Jurkat, Clone E6-1 (cell line): ENCODE measurements around the gene RTN4R. TPM values are rescaled to one million over a fixed set of nuclear protein-coding genes. Genes with fewer than 3 reads are reported as not detected.
"Not testable (repeated sequence)": the region's sequence is repeated elsewhere in the genome, so short reads cannot be mapped to it uniquely, and the experiment has no call there.

Experiments
- DNase-seq: peaks from one replicate; pipeline ENCODE4 v3.0.0-alpha.2; 2011; ENCODE audit warnings: low read depth, low spot score
- H3K4me3 ChIP-seq: 2 replicates; pipeline ENCODE4 v1.5.1; 2011; ENCODE audit warnings: mild to moderate bottlenecking, low read length, control low read depth, moderate library complexity
- polyA plus RNA-seq: library from polyadenylated mRNA; unstranded; fragments of >200 nt; gene quantifications from one replicate; pipeline ENCODE4 v1.2.1, GENCODE V29; 2012; ENCODE audit warnings: missing spikeins; ENCODE audit not compliant: insufficient read length, insufficient read depth

Gene RTN4R
- 8.8 TPM for polyA plus RNA-seq

DNA sequence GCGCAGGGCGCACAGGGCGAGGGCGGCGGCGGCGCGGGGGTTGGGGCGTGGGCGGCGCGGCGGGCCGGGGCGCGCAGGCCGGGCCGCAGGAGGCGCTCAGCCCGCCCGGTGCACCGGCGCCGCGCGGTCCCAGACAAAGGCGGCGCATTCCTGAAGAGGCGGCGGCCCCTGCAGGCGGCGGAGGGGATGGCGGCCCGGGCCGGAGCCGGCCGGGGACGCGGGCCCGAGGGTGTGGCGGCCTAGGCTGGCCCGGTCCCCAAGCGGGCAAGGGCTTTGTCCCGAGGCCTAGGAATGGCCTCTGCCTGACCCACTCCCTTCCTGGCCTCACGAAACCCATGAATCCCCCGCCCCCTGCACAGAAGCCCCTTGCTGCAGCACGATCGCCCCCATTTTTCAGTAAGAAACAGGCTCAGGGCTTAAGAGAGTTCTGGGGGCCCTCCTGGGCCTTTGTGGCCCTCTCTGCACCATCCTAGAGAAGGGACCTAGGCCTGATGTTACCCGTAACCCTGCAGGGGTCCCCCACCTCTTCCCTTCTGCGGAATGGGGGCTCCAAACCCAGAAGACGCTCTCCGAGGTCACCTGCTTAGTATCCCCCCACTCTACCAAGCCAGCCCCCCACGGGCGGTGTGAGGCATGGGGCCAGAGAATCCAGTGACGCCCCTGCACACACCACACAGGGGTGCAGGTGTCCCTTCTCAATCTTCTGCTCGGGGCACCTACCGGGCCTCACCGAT lies at the start of gene RTN4R:
Gene RTN4R, minus strand, starts transcription at position 40 of the 734 bp plus-strand sequence. CDS start 226 bp downstream, outside the sequence.
- H3K4me3 ChIP-seq, result peak within 1 kb of the TSS; percentile 37
- DNase-seq, result no peak

GRCh38 chr22:20317402-20318042 lies 49.4 kb upstream of the RTN4R start:
- not testable (repeated sequence) for DNase-seq, H3K4me3 ChIP-seq

- no peak for DNase-seq
- H3K4me3 ChIP-seq, result no peak overlapping the region
Observed at GRCh38 chr22:20316844-20317401, 48.8 kb upstream of the RTN4R start.

GRCh38 chr22:20316217-20316843 lies 48.2 kb upstream of the RTN4R start:
- DNase-seq, result no peak
- no peak overlapping the region for H3K4me3 ChIP-seq

DNA sequence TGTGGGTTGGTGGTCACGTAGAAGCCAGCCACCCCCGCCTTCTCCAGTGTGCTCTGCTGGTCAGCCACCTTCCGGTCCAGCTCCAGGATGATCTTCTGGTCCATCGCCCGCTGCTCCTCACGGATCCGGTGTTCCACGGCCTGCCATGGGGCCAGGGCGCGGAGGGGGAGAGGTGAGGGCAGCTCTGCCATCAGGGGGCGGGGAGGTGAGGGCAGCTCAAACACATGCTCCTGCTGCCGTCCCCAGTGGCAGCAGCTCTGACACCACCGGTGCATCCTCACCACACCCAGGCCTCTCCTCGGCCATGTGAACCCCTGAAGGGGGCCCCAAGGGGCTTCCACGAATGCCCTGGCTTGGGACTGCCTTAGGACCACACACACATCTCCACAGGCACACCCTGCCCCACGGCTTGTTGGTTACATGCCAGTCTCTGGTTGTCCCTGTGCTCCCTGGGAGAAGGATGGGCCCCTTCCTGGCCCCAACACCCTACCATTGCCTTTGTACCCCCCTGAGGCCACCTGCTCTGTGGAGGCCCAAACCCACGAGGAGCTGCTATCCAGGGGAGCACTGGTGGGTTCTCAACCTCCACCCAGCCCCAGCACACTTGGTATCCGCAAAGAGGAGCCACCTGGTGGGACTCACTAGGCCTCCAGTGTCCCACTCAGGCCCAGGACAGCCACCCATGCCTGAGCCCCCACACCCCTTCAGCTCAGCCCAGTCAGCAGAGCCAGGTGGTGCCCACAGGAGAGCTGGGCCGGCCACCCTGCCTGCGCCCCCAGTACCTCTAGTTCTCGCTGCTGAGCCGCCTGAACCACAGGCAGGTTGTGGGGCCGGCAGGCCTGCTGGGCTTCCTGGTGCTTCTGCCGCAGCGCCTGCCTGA lies 47.5 kb upstream of the RTN4R start:
- no peak overlapping the region for H3K4me3 ChIP-seq
- no peak for DNase-seq

DNA sequence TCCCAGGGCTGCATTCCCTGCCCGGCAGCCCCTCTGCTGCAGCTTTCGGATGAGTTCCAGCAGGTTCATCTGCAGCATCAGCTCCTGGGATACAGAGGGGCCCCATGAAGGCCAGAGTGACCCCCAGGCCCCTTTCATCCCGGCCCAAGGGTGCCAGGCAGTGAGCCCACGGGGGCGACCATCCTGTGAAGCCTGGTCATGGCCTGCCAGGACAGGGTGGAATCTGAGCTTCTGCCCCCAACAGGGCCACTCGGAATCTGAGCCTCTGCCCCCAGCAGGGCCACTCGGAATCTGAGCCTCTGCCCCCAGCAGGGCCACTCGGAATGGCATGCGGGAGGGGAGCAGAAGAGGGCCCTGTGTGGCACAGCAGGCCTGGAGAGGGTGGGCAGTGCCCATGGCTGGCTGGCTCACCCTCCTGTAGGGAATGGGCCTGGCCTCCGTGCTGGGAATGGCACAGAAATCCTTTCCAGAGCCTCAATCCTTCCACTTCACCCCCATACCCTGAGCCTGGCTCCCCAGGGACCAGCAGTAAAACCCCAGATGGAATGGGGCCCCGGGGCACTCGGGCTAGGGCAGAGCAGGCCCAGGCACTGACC lies 46.7 kb upstream of the RTN4R start:
- DNase-seq, H3K4me3 ChIP-seq: not testable (repeated sequence)

DNA sequence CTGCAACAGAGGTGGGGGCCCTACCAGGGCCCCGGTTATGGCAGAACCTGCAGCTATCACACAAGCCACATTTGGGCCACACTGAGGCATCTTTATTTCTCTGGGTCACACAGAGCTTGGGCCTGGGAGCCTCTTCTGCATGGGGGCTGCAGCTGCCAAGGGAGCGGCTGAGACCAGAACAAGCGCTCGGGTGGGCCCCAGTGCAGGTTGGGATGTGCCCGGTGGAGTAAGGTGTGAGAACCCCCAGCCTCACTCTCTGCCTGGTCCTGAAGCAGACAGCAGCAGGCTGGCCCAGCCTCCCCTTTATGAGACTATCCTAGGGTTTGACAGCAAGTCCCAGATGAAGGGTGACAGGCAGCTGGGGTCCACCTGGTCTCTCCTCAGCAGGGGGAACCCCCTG lies 46.1 kb upstream of the RTN4R start:
- DNase-seq, H3K4me3 ChIP-seq: not testable (repeated sequence)

GRCh38 chr22:20313306-20314077 lies 45.4 kb upstream of the RTN4R start:
- not testable (repeated sequence) for H3K4me3 ChIP-seq, DNase-seq

- no peak overlapping the region for H3K4me3 ChIP-seq
- DNase-seq, result no peak
Observed at GRCh38 chr22:20312396-20313191, 44.5 kb upstream of the RTN4R start.

- not testable (repeated sequence) for DNase-seq, H3K4me3 ChIP-seq
Observed at GRCh38 chr22:20311249-20312062, 43.3 kb upstream of the RTN4R start.

DNA sequence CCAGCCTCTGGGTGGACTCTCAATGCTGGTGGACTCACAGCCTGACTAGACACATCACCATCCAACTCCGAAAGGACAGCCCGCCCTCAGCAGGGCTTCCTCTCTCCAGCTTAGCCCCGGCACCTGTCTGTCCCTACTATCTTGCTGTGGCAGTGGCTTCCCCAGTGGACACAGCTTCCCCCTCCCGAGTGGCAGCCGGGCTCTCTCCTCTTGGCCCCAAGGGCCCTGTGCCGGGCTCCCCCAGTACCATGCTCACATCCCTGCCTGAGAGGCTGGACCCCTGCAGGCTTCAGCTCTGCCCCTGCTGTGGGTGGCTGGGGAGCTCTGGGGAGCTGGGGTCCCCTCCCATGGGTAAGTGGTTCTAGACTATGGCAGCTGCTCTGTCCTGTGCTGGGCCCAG lies 42.7 kb upstream of the RTN4R start:
- H3K4me3 ChIP-seq, DNase-seq: not testable (repeated sequence)

- DNase-seq, H3K4me3 ChIP-seq: not testable (repeated sequence)
Observed at GRCh38 chr22:20310180-20310579, 42.1 kb upstream of the RTN4R start.

- DNase-seq, H3K4me3 ChIP-seq: not testable (repeated sequence)
Observed at GRCh38 chr22:20308806-20309650, 40.9 kb upstream of the RTN4R start.

DNA sequence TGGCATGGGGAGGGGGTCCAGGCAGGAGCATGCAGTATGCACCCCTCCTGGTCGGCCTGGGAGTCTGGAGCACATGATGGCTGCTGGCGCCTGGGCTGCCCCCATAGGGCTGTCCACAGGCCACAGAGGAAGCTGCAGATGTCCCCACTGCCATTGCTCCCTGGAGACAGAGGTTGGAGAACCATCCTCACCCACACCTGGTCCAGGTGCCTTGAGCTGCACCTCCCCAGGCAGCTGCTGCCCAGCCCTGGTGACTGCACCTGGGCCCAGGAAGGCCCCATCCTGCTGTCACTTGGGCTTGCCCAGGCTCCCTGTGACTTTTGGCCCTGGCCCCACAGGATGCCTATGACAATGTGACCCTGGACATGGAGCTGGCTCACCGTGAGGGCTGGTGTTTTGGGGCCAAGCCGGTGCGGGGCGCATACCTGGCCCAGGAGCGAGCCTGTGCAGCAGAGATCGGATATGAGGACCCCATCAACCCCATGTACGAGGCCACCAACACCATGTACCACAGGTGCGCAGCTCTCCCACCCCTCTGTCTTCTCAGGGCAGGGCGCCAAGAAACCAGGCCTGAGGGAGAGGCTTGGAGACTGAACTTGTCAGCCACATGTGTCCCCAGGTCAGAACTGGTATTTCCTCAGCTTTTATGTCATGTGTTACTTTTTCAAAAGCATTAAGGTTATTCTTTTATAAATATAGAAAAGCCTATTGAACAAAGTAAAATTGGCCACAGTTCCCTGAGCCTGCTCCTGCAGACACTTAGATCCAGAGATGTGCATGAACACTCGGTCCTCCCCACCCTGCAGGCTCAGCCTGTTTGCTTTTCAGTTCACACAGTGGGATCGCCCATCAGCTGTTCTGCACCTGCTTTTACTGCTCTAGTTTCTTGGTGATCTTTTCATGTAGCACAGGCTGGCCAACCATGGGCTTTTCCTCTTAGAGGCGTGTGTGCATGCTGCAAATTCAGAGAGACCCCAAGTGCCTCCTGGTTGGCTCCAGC lies 39.6 kb upstream of the RTN4R start:
- H3K4me3 ChIP-seq, DNase-seq: not testable (repeated sequence)
